Right cardiac atrium (tissue), 5 donors: Measurements from ENCODE around the gene MED22. TPM values are rescaled to one million over a fixed set of nuclear protein-coding genes. Genes with fewer than 3 reads are reported as not detected.
"Not testable (repeated sequence)": the region's sequence is repeated elsewhere in the genome, so short reads cannot be mapped to it uniquely, and the experiment has no call there.

Experiments used
- ATAC-seq, 2 donors: fragments of 200-7000 bp; cut with Tn5 transposase; one replicate each; pipeline versions ENCODE4 v1.8.0 to v1.9.1; 2020; ENCODE audit warnings: moderate library complexity in 2 of 2, mild to moderate bottlenecking in 1 of 2
- DNase-seq, 3 donors: peaks; one replicate each; pipeline ENCODE4 v3.0.0-alpha.2; 2020
- H3K27ac ChIP-seq: one replicate; pipeline ENCODE4 v1.5.1; 2013; ENCODE audit warnings: mild to moderate bottlenecking, low read length, control low read depth, moderate library complexity
- H3K27me3 ChIP-seq: one replicate; pipeline ENCODE4 v1.6.1; 2013; ENCODE audit not compliant: control insufficient read depth, insufficient read depth
- H3K4me1 ChIP-seq: one replicate; pipeline ENCODE4 v1.6.1; 2013; ENCODE audit warnings: low read length; ENCODE audit not compliant: control insufficient read depth, insufficient read depth
- H3K4me3 ChIP-seq: one replicate; pipeline ENCODE4 v1.5.1; 2013; ENCODE audit warnings: low read length, control low read depth
- H3K9me3 ChIP-seq: one replicate; pipeline ENCODE4 v1.6.1; 2013; ENCODE audit warnings: low read length; ENCODE audit not compliant: control insufficient read depth
- WGBS: extraction: QIAGEN DNeasy Blood & Tissue Kit; methylation state at CpG from one replicate; pipeline ENCODE4 v1.1.7; 2013; 5-methylcytosine and 5-hydroxymethylcytosine counted together
- intact Hi-C, 4 donors: fragments of 100-400 bp; cut with DNase I; formaldehyde crosslinking; loops; one replicate each; pipeline versions ENCODE4 v1.11.0 to v1.14.0; 2022 to 2023
- polyA plus RNA-seq: library from polyadenylated mRNA; stranded (reverse); fragments of 200-250 nt; gene quantifications from one replicate; pipeline ENCODE4 v1.2.3, GENCODE V29; 2013
- total RNA-seq, 4 donors: library from RNA; stranded (reverse); fragmentation: NEBNext Ultra II Directional; extraction: Animal tissue kit (Norgen Biotek cat#: 25700); gene quantifications; one replicate each; pipeline ENCODE4 v1.2.1, GENCODE V29; 2021
- donor health status: healthy with polysubstance abuse.
- donor health status: DM: no; HTN: yes; CAD: no.
- donor health status: DM: no; HTN: no; CAD: no.
- donor health status: DM: no; HTN: yes; CAD: no; lungs with severe emphysema.
- donor health status: DM: yes; HTN: yes; CAD: no.

MED22 gene
- total and polyA plus RNA-seq, 5 donors: 15.2 to 22.7 (median 19.9) TPM

- DNase-seq (no peak), ATAC-seq (no peak)
- no peak overlapping the region for H3K27ac ChIP-seq
- WGBS: 70% methylated on average over 13 of the region's 13 CpGs
- H3K4me3 ChIP-seq: no peak overlapping the region
- H3K4me1 ChIP-seq: no peaks in the 10 kb centered on the region
- no peaks in the 10 kb centered on the region for H3K9me3 ChIP-seq
- H3K27me3 ChIP-seq: no peaks in the 10 kb centered on the region
- intact Hi-C loops: no loop called here
Measured at GRCh38 chr9:133304158-133304470, 43.8 kb downstream of the MED22 start.

GRCh38 chr9:133303266-133304157, 44.4 kb downstream of the MED22 start:
- no peak for ATAC-seq
- Histone ChIP-seq H3K4me1 (no peaks in the 10 kb centered on the region), H3K27me3 (no peaks in the 10 kb centered on the region), H3K4me3 (no peak overlapping the region), H3K9me3 (no peaks in the 10 kb centered on the region), H3K27ac (no peak overlapping the region)
- intact Hi-C loops: no loop called here
- no peak for DNase-seq
- WGBS: 71% methylated on average over 26 of the region's 26 CpGs

GRCh38 chr9:133301253-133302230, 46.4 kb downstream of the MED22 start:
- ATAC-seq: no peak
- Histone ChIP-seq H3K27me3 (no peaks in the 10 kb centered on the region), H3K27ac (no peak overlapping the region), H3K9me3 (no peaks in the 10 kb centered on the region), H3K4me1 (no peaks in the 10 kb centered on the region), H3K4me3 (no peak overlapping the region)
- 86% methylated on average over 13 of the region's 13 CpGs for WGBS
- DNase-seq: no peak
- intact Hi-C loops: no loop called here

- H3K27me3 ChIP-seq, intact Hi-C loops, H3K27ac ChIP-seq, H3K4me1 ChIP-seq, H3K9me3 ChIP-seq, DNase-seq, H3K4me3 ChIP-seq, ATAC-seq: not testable (repeated sequence)
- WGBS: 81% methylated on average over 16 of the region's 16 CpGs
Measured at GRCh38 chr9:133299996-133300395, 47.9 kb downstream of the MED22 start.

DNA sequence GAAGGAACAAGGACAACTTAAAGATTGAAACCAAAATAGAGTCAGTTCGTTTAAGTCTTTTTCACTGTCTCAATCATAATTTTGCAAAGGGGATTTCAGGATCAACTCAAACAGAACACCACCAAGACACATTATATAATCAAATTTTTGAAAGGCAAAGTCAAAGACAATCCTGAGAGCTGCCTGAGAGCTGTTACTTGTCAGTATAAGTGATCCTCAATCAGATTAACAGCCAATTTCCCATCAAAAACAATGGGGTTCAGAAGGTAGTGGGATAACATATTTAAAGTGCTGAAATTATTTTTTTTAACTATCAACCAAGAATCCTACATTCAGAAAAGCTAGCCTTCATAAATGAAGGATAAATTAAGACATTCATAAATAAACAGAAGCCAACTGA, 53.7 kb downstream of the MED22 start:
- no peak for DNase-seq
- no peaks in the 10 kb centered on the region for H3K27me3 ChIP-seq

GRCh38 chr9:133290751-133291302, 57.1 kb downstream of the MED22 start:
- peaks cover 3% of the 10 kb centered on the region for H3K9me3 ChIP-seq
- ATAC-seq (no peak), DNase-seq (no peak)
- WGBS: 93% methylated on average over 2 of the region's 2 CpGs
- no peak overlapping the region for H3K27ac ChIP-seq
- no peaks in the 10 kb centered on the region for H3K27me3 ChIP-seq
- intact Hi-C loops: no loop called here
- no peaks in the 10 kb centered on the region for H3K4me1 ChIP-seq
- H3K4me3 ChIP-seq: no peak overlapping the region

More for the DNA sequence above, 53.7 kb downstream of the MED22 start:
- H3K27ac ChIP-seq: no peak overlapping the region
- peaks cover 3% of the 10 kb centered on the region for H3K9me3 ChIP-seq
- 64% methylated on average over 1 of the region's 1 CpG for WGBS
- no peaks in the 10 kb centered on the region for H3K4me1 ChIP-seq
- intact Hi-C loops: no loop called here
- ATAC-seq: no peak
- no peak overlapping the region for H3K4me3 ChIP-seq

Other genes with a start within 250 kb of the MED22 start
- 10 to 100 TPM; 18.5 to 36.3 (median 32.1) TPM for gene RALGDS, start 226.9 kb downstream of the MED22 start, total RNA-seq
- gene RALGDS, start 226.9 kb downstream of the MED22 start, polyA plus RNA-seq: 33.8 TPM
- gene GBGT1, start 184.2 kb downstream of the MED22 start, total RNA-seq: 10 to 100 TPM in 3 of 4 donors, 1 to 10 TPM in 1; 9.6 to 12.8 (median 11.3) TPM
- 7.4 TPM for gene GBGT1, start 184.2 kb downstream of the MED22 start, polyA plus RNA-seq
- gene OBP2B, start 138.9 kb downstream of the MED22 start, total RNA-seq: not detected
- gene OBP2B, start 138.9 kb downstream of the MED22 start, polyA plus RNA-seq: not detected
- gene ABO, start 72.9 kb downstream of the MED22 start, total RNA-seq: 1 to 10 TPM in 3 of 4 donors, under 1 TPM in 1; 0.66 to 2.0 (median 1.6) TPM
- 1.0 TPM for gene ABO, start 72.9 kb downstream of the MED22 start, polyA plus RNA-seq
- gene SURF6, start 11.9 kb downstream of the MED22 start, total RNA-seq: 10 to 100 TPM; 10.9 to 13.2 (median 11.9) TPM
- 13.9 TPM for gene SURF6, start 11.9 kb downstream of the MED22 start, polyA plus RNA-seq
- 1,000 to 10,000 TPM in 3 of 4 donors, 100 to 1,000 TPM in 1; 973 to 1,213 (median 1,047) TPM for gene RPL7A, start 87 bp upstream of the MED22 start, total RNA-seq
- 1,455 TPM for gene RPL7A, start 87 bp upstream of the MED22 start, polyA plus RNA-seq
- 10 to 100 TPM; 34.0 to 54.4 (median 43.1) TPM for gene SURF1, start 8.4 kb upstream of the MED22 start, total RNA-seq
- gene SURF1, start 8.4 kb upstream of the MED22 start, polyA plus RNA-seq: 98.8 TPM
- gene SURF2, start 8.4 kb upstream of the MED22 start, total RNA-seq: 10 to 100 TPM; 11.3 to 13.3 (median 12.5) TPM
- 23.4 TPM for gene SURF2, start 8.4 kb upstream of the MED22 start, polyA plus RNA-seq
- 100 to 1,000 TPM in 1 of 4 donors, 10 to 100 TPM in 3; 70.2 to 129 (median 91.5) TPM for gene SURF4, start 27.9 kb upstream of the MED22 start, total RNA-seq
- gene SURF4, start 27.9 kb upstream of the MED22 start, polyA plus RNA-seq: 67.2 TPM
- 1 to 10 TPM in 1 of 4 donors, under 1 TPM in 2, not detected in 1; 0.31 to 1.0 (median 0.37) TPM for gene STKLD1, start 28.2 kb upstream of the MED22 start, total RNA-seq
- 1.3 TPM for gene STKLD1, start 28.2 kb upstream of the MED22 start, polyA plus RNA-seq
- gene REXO4, start 69.9 kb upstream of the MED22 start, total RNA-seq: 10 to 100 TPM; 11.9 to 16.3 (median 15.0) TPM
- 10.5 TPM for gene REXO4, start 69.9 kb upstream of the MED22 start, polyA plus RNA-seq
- 1 to 10 TPM; 2.1 to 4.1 (median 3.5) TPM for gene ADAMTS13, start 74.2 kb upstream of the MED22 start, total RNA-seq
- gene ADAMTS13, start 74.2 kb upstream of the MED22 start, polyA plus RNA-seq: 4.6 TPM
- 10 to 100 TPM; 10.8 to 13.9 (median 13.8) TPM for gene CACFD1, start 111.8 kb upstream of the MED22 start, total RNA-seq
- 12.8 TPM for gene CACFD1, start 111.8 kb upstream of the MED22 start, polyA plus RNA-seq
- gene SLC2A6, start 131.0 kb upstream of the MED22 start, total RNA-seq: 1 to 10 TPM; 1.7 to 4.0 (median 3.6) TPM
- gene SLC2A6, start 131.0 kb upstream of the MED22 start, polyA plus RNA-seq: 3.7 TPM
- not detected for gene MYMK, start 176.8 kb upstream of the MED22 start, total RNA-seq
- not detected for gene MYMK, start 176.8 kb upstream of the MED22 start, polyA plus RNA-seq
- 10 to 100 TPM; 30.3 to 90.2 (median 47.1) TPM for gene ADAMTSL2, start 186.6 kb upstream of the MED22 start, total RNA-seq
- gene ADAMTSL2, start 186.6 kb upstream of the MED22 start, polyA plus RNA-seq: 37.3 TPM